Frontal cortex (tissue), 4 donors: Measurements from ENCODE around the gene ASAP3. TPM values are rescaled to one million over a fixed set of nuclear protein-coding genes. Genes with fewer than 3 reads are reported as not detected.

Experiments used
- DNase-seq, 2 donors: peaks; one replicate each; pipeline ENCODE4 v3.0.0; 2012; ENCODE audit warnings: low spot score in 2 of 2
- FAIRE-seq: peaks from 2 replicates; lab custom pipeline; 2012; peaks lifted over from hg19 to GRCh38; lab: Jason Lieb, UNC
- total RNA-seq: library from RNA; depleted of rRNA; stranded (reverse); fragments of >200 nt; gene quantifications from one replicate; pipeline ENCODE4 v1.2.3, GENCODE V29; 2014
- donor health status: control.
- donor health status: control.
- donor health status: control.

Gene ASAP3
- total RNA-seq, result 7.7 TPM

- DNase-seq, result no peak
- no peak for FAIRE-seq
Measured at GRCh38 chr1:23483321-23484252, at the start of gene ASAP3. Gene ASAP3 (minus strand): TSS chr1:23484179. CDS start chr1:23484133, 46 bp downstream.

- FAIRE-seq (no peak), DNase-seq (no peak)
Measured at GRCh38 chr1:23533246-23534023, 49.5 kb upstream of the ASAP3 start.

- no peak for FAIRE-seq
- DNase-seq, result no peak
Measured at GRCh38 chr1:23531562-23532094, 47.6 kb upstream of the ASAP3 start.

GRCh38 chr1:23530747-23531561 is 47.0 kb upstream of the ASAP3 start, which contains the start of gene E2F2:
Gene E2F2 (minus strand): TSS chr1:23531233. CDS start chr1:23530793, 440 bp downstream.
- FAIRE-seq, result no peak
- peak; percentile 88 to 99 for DNase-seq

GRCh38 chr1:23530087-23530746 is 46.2 kb upstream of the ASAP3 start:
- no peak for DNase-seq
- FAIRE-seq, result no peak

- DNase-seq (no peak), FAIRE-seq (no peak)
Measured at GRCh38 chr1:23529146-23530086, 45.4 kb upstream of the ASAP3 start.

GRCh38 chr1:23528250-23528978 is 44.4 kb upstream of the ASAP3 start:
- no peak for DNase-seq
- FAIRE-seq, result no peak

- FAIRE-seq (no peak), DNase-seq (no peak)
Measured at GRCh38 chr1:23527900-23528249, 43.9 kb upstream of the ASAP3 start.

GRCh38 chr1:23527366-23527765 is 43.4 kb upstream of the ASAP3 start:
- FAIRE-seq (no peak), DNase-seq (no peak)

GRCh38 chr1:23526329-23527041 is 42.5 kb upstream of the ASAP3 start:
- FAIRE-seq (no peak), DNase-seq (no peak)

GRCh38 chr1:23525558-23526250 is 41.7 kb upstream of the ASAP3 start:
- no peak for FAIRE-seq
- no peak for DNase-seq

GRCh38 chr1:23524716-23525401 is 40.9 kb upstream of the ASAP3 start:
- DNase-seq, result no peak
- no peak for FAIRE-seq

GRCh38 chr1:23524163-23524562 is 40.2 kb upstream of the ASAP3 start:
- DNase-seq (no peak), FAIRE-seq (no peak)

- FAIRE-seq, result no peak
- DNase-seq, result no peak
Measured at GRCh38 chr1:23522244-23522982, 38.4 kb upstream of the ASAP3 start.

GRCh38 chr1:23521588-23521987 is 37.6 kb upstream of the ASAP3 start:
- DNase-seq (no peak), FAIRE-seq (no peak)
